B cell (primary cell): ENCODE results near the gene DAG1. TPM values are rescaled to one million over a fixed set of nuclear protein-coding genes. Genes with fewer than 3 reads are reported as not detected.

ENCODE experiments used
- ATAC-seq: fragments of 200-7000 bp; cut with Tn5 transposase; one replicate; pipeline ENCODE4 v1.10.0; 2021; ENCODE audit warnings: low read depth, mild to moderate bottlenecking, moderate number of reproducible peaks, moderate library complexity
- CTCF ChIA-PET: fragments of 350-600 bp; sonication (Branson Sonifier 250); formaldehyde crosslinking; loops from one replicate; lab custom pipeline; 2021; ENCODE audit warnings: antibody characterized with exemption, inconsistent platforms; lab: Charles Lee
- POLR2A ChIA-PET: fragments of 350-600 bp; sonication (Branson Sonifier 250); formaldehyde crosslinking; loops from one replicate; lab custom pipeline; 2021; ENCODE audit warnings: antibody characterized with exemption; lab: Charles Lee
- DNase-seq: peaks from one replicate; pipeline ENCODE4 v3.0.0; 2013
- H2AFZ ChIP-seq: 2 replicates; pipeline ENCODE4 v1.6.1; 2012; ENCODE audit warnings: mild to moderate bottlenecking, low read depth, low read length; ENCODE audit not compliant: insufficient read depth, poor library complexity, severe bottlenecking
- H3K27ac ChIP-seq, 2 donors: 1 replicate in 1 of 2; 2 replicates in 1 of 2; pipeline ENCODE4 v1.5.1; 2012 to 2013; ENCODE audit warnings: low read length in 2 of 2, mild to moderate bottlenecking in 2 of 2, moderate library complexity in 1 of 2
- H3K27me3 ChIP-seq, 4 experiments: fragments of 200-600 bp in 1 of 4; sonication (generic) in 1 of 4; replicated peaks in 1 of 4; 1 replicate in 2 of 4; 2 replicates in 2 of 4; pipeline versions ENCODE4 v1.6.1 to v1.7.0; 2013 to 2016; ENCODE audit warnings: low read length in 3 of 4, mild to moderate bottlenecking in 2 of 4, mixed read lengths in 1 of 4, moderate library complexity in 1 of 4; ENCODE audit not compliant: insufficient read depth in 4 of 4, control insufficient read depth in 3 of 4; ENCODE audit errors: control extremely low read depth in 1 of 4
- H3K36me3 ChIP-seq, 2 experiments: replicated peaks in 1 of 2; 1 replicate in 1 of 2; 2 replicates in 1 of 2; pipeline versions ENCODE4 v1.6.1 to v1.7.1; 2013; ENCODE audit warnings: low read length in 1 of 2; ENCODE audit not compliant: insufficient read depth in 2 of 2, control insufficient read depth in 1 of 2; ENCODE audit errors: control extremely low read depth in 1 of 2, extremely low read depth in 1 of 2
- H3K4me1 ChIP-seq, 2 donors: fragments of 200-600 bp in 1 of 2; sonication (generic) in 1 of 2; 1 replicate in 1 of 2; 2 replicates in 1 of 2; pipeline versions ENCODE4 v1.5.1 to v1.6.1; 2013 to 2017; ENCODE audit warnings: low read length in 2 of 2; ENCODE audit not compliant: control insufficient read depth in 2 of 2, insufficient read depth in 2 of 2
- H3K4me2 ChIP-seq: replicated peaks from 2 replicates; pipeline ENCODE3; 2012; ENCODE audit warnings: mild to moderate bottlenecking, low read depth, low read length; ENCODE audit not compliant: poor library complexity, severe bottlenecking
- H3K4me3 ChIP-seq, 5 experiments: fragments of 200-600 bp in 1 of 5; sonication (generic) in 1 of 5; 1 replicate in 3 of 5; 2 replicates in 2 of 5; pipeline versions ENCODE4 v1.5.1 to v1.7.0; 2011 to 2016; ENCODE audit warnings: low read length in 4 of 5, mild to moderate bottlenecking in 4 of 5, low read depth in 2 of 5, control low read depth in 1 of 5, moderate library complexity in 1 of 5; ENCODE audit not compliant: insufficient read depth in 1 of 5; ENCODE audit errors: control extremely low read depth in 1 of 5, extremely low read depth in 1 of 5
- H3K79me2 ChIP-seq: fragments of 200-600 bp; sonication (generic); one replicate; pipeline ENCODE4 v1.6.0; 2016; ENCODE audit warnings: low read length; ENCODE audit not compliant: control insufficient read depth, insufficient read depth
- H3K9ac ChIP-seq: fragments of 200-600 bp; sonication (generic); 2 replicates; pipeline ENCODE4 v1.6.1; 2017; ENCODE audit warnings: mild to moderate bottlenecking, low read length, moderate library complexity
- H3K9me3 ChIP-seq, 3 donors: one replicate each; pipeline versions ENCODE4 v1.6.1 to v1.7.1; 2013; ENCODE audit warnings: low read length in 2 of 3; ENCODE audit not compliant: control insufficient read depth in 2 of 3, insufficient read depth in 1 of 3; ENCODE audit errors: control extremely low read depth in 1 of 3
- H4K20me1 ChIP-seq: 2 replicates; pipeline ENCODE4 v1.6.0; 2012; ENCODE audit warnings: mild to moderate bottlenecking, low read length; ENCODE audit not compliant: insufficient read depth, control insufficient read depth, poor library complexity, severe bottlenecking
- H3K27ac Mint-ChIP-seq: one replicate; pipeline ENCODE4 v1.8.0; 2021; ENCODE audit warnings: mixed read lengths
- H3K27me3 Mint-ChIP-seq: one replicate; pipeline ENCODE4 v1.8.0; 2021; ENCODE audit warnings: mixed read lengths
- H3K4me1 Mint-ChIP-seq: one replicate; pipeline ENCODE4 v1.8.0; 2021; ENCODE audit warnings: mixed read lengths
- H3K4me3 Mint-ChIP-seq: one replicate; pipeline ENCODE4 v1.8.0; 2021; ENCODE audit warnings: mixed read lengths
- H3K9me3 Mint-ChIP-seq: one replicate; pipeline ENCODE4 v1.8.0; 2022; ENCODE audit warnings: mixed read lengths; ENCODE audit not compliant: insufficient read depth
- EZH2 ChIP-seq: IDR thresholded peaks from 2 replicates; pipeline ENCODE4 v1.6.1; 2012; ENCODE audit warnings: borderline replicate concordance, low read depth, mild to moderate bottlenecking, moderate library complexity, low read length; ENCODE audit not compliant: insufficient read depth, poor library complexity, severe bottlenecking
- WGBS: methylation state at CpG from one replicate; pipeline ENCODE4 v1.1.5; 2013; ENCODE audit warnings: missing lambda C conversion rate; ENCODE audit not compliant: insufficient coverage; 5-methylcytosine and 5-hydroxymethylcytosine counted together
- intact Hi-C: fragments of 100-400 bp; cut with micrococcal nuclease; formaldehyde crosslinking; loops from one replicate; pipeline ENCODE4 v1.10.0; 2022
- polyA plus RNA-seq: library from polyadenylated mRNA; depleted of rRNA; stranded (reverse); fragments of >200 nt; gene quantifications from 2 replicates; pipeline ENCODE4 v1.2.3, GENCODE V29; 2012
- total RNA-seq, 2 donors: library from RNA; stranded (reverse); fragments of 120-200 nt in 1 of 2; gene quantifications; 1 replicate in 1 of 2; 2 replicates in 1 of 2; pipeline versions ENCODE4 v1.2.3 to v1.2.4, GENCODE V29; 2013 to 2022
- TF ChIP-seq, protein P1 (sequence below): fragments of 200-600 bp; IDR thresholded peaks from one replicate; pipeline ENCODE4 v1.8.0; 2022; ENCODE audit warnings: antibody characterized with exemption, mild to moderate bottlenecking

Gene DAG1
- total and polyA plus RNA-seq, 2 donors (not counting 1 experiment from before 2014, with no cell fraction given) = 9.6 to 27.2 TPM

DNA sequence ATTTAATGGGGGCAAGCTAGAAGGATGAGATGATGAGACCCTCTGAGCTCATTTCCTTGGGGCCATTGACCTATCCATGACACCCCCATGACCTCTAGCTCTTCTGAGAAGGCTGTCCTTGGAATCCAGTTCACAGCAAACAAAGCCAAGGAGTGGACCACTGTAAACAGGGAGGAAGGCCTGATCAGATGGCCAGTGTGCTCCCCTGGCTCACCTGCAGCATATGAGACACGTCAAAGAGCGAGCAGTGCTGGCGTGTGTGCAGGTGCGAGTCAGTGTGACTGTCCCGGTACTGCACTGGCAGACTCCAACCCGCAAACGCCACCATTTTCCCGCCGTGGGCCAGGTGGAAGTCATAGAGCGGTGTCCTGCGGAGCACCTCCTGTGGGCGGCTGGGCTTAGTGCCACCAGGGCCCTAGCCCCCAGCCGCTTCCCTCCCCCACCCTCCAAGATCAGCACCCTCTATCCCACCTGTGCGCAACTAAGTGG is 48.1 kb upstream of the DAG1 start:
- H3K27me3 Mint-ChIP-seq = no peaks in the 10 kb centered on the region
- peaks cover 12 to 30% of the 10 kb centered on the region in 2 donors for H3K4me1 ChIP-seq
- ATAC-seq (no peak), DNase-seq (no peak)
- H3K9me3 Mint-ChIP-seq = no peaks in the 10 kb centered on the region
- no peak overlapping the region for H3K27ac Mint-ChIP-seq
- no peak overlapping the region for H3K27ac ChIP-seq
- 38% methylated on average over 14 of the region's 14 CpGs for WGBS
- peak overlapping the region; percentile 46 for H3K4me2 ChIP-seq
- intact Hi-C loops = no loop called here
- peaks cover 32% of the 10 kb centered on the region for H3K4me1 Mint-ChIP-seq
- CTCF ChIA-PET = interaction anchor here (0.5 to 1.4 kb wide), 2 partner anchors 82 to 427 kb away, joined by 3 to 4 read pairs; partner anchors contain the start of gene USP4
- peaks cover 18% of the 10 kb centered on the region for H4K20me1 ChIP-seq
- H3K36me3 ChIP-seq = peaks cover 0 to 23% of the 10 kb centered on the region in 2 experiments
- H3K9ac ChIP-seq = no peak overlapping the region
- no peaks in the 10 kb centered on the region for H3K9me3 ChIP-seq
- TF ChIP-seq EZH2 = no peak
- peaks cover 48% of the 10 kb centered on the region for H3K79me2 ChIP-seq
- no peak overlapping the region for H3K4me3 ChIP-seq
- no peaks in the 10 kb centered on the region for H3K27me3 ChIP-seq
- POLR2A ChIA-PET = no interaction called here
- H2AFZ ChIP-seq = no peak overlapping the region
- peak overlapping the region; percentile 57 for H3K4me3 Mint-ChIP-seq

DNA sequence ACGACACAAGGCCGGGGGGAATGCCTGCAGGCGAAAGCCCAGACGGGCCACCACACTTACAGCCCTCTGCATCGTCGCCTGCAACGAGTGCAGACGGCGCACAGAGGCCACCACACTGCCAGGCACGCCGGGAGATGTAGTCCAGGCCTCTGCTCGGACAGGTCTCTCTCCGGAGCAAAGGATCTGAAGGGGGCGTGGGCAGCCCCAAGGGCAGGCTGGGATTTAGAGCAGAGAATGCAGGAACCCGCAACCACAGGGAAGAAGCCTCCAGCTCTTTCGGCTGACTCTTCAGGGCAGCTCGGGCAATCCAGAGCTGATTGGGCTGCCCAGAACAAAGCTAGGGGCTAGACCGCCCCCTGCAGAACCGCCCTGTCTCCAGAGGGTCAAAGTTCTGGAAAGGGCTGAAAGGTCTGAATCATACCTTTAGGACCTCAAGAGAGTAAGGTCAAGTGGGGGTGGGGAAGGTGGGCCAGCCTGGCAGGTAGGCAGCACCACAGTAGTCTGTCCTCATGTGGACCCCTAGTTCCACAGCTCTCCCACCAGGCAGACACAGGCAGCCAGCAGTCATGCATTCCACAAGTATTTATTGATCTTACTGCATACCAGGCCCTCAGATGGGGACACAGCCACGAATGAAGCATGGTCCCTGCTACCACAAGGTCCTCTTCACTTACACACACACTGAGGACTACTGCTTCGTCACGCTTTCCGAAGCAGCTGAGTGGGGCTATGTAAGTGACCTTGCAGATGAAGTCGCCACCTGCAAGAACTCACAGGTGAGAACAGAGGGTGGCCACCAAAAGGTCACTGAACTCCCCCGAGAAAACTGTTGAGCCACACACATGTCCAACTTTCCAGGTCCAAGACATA is 47.5 kb upstream of the DAG1 start, which contains the start of gene AMT:
TSS of gene AMT (minus strand) at position 95 of the 870 bp plus-strand sequence. CDS start at position 72, 23 bp downstream.
- ChIA-PET POLR2A (no interaction called here), CTCF (interaction anchor here (0.5 to 1.4 kb wide), 3 partner anchors 9 to 427 kb away, joined by 3 to 4 read pairs (median 3); partner anchors contain the start of gene USP4)
- ATAC-seq (no peak), DNase-seq (no peak)
- H3K27ac ChIP-seq = no peak within 1 kb of the TSS
- no peaks in the 10 kb centered on the region for H3K27me3 ChIP-seq
- peaks cover 47% of the 10 kb centered on the region for H3K79me2 ChIP-seq
- intact Hi-C loops = no loop called here
- H3K9ac ChIP-seq = no peak within 1 kb of the TSS
- no peaks in the 10 kb centered on the region for H3K27me3 Mint-ChIP-seq
- H3K4me1 Mint-ChIP-seq = peaks cover 26% of the 10 kb centered on the region
- TF ChIP-seq, protein P1, sequence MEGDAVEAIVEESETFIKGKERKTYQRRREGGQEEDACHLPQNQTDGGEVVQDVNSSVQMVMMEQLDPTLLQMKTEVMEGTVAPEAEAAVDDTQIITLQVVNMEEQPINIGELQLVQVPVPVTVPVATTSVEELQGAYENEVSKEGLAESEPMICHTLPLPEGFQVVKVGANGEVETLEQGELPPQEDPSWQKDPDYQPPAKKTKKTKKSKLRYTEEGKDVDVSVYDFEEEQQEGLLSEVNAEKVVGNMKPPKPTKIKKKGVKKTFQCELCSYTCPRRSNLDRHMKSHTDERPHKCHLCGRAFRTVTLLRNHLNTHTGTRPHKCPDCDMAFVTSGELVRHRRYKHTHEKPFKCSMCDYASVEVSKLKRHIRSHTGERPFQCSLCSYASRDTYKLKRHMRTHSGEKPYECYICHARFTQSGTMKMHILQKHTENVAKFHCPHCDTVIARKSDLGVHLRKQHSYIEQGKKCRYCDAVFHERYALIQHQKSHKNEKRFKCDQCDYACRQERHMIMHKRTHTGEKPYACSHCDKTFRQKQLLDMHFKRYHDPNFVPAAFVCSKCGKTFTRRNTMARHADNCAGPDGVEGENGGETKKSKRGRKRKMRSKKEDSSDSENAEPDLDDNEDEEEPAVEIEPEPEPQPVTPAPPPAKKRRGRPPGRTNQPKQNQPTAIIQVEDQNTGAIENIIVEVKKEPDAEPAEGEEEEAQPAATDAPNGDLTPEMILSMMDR = no peak
- TF ChIP-seq EZH2 = no peak
- no peaks in the 10 kb centered on the region for H3K9me3 ChIP-seq
- 50% methylated on average over 20 of the region's 25 CpGs for WGBS
- peaks cover 6 to 24% of the 10 kb centered on the region in 2 donors for H3K4me1 ChIP-seq
- peaks cover 18% of the 10 kb centered on the region for H4K20me1 ChIP-seq
- peak within 1 kb of the TSS; percentile 37 for H3K27ac Mint-ChIP-seq
- no peak within 1 kb of the TSS for H3K4me3 ChIP-seq
- peak within 1 kb of the TSS; percentile 57 for H3K4me3 Mint-ChIP-seq
- H3K9me3 Mint-ChIP-seq = no peaks in the 10 kb centered on the region
- H3K4me2 ChIP-seq = peak within 1 kb of the TSS; percentile 46
- peaks cover 0 to 21% of the 10 kb centered on the region in 2 experiments for H3K36me3 ChIP-seq
- H2AFZ ChIP-seq = no peak within 1 kb of the TSS
